ENCODE data around the gene FAM168A.

The FAM168A gene

GRCh38 chr11:73597956-73598718 lies at the start of gene FAM168A:
FAM168A (minus strand) TSS chr11:73598112; CDS start chr11:73468474, 129,638 bp downstream.
- peak; percentile 88 to 90 for DNase-seq (ENCODE audit: low read depth in 2 of 2)

- peak; percentile 81 to 88 for DNase-seq (ENCODE audit: low read depth in 2 of 2)
Measured at GRCh38 chr11:73647459-73648100, 49.7 kb upstream of the FAM168A start.

- no peak for DNase-seq (ENCODE audit: low read depth in 2 of 2)
Measured at GRCh38 chr11:73645972-73646631, 48.2 kb upstream of the FAM168A start, which contains the start of gene PLEKHB1. PLEKHB1 (plus strand) TSS chr11:73646581; CDS start chr11:73646609, 28 bp downstream.

- no peak for DNase-seq (ENCODE audit: low read depth in 2 of 2)
Measured at GRCh38 chr11:73645121-73645969, 47.4 kb upstream of the FAM168A start.

GRCh38 chr11:73641668-73642067 lies 43.8 kb upstream of the FAM168A start:
- DNase-seq (ENCODE audit: low read depth in 2 of 2) = no peak

- DNase-seq (ENCODE audit: low read depth in 2 of 2) = no peak
Measured at GRCh38 chr11:73640592-73640991, 42.7 kb upstream of the FAM168A start.

GRCh38 chr11:73637012-73637411 lies 39.1 kb upstream of the FAM168A start:
- DNase-seq (ENCODE audit: low read depth in 2 of 2) = no peak

- DNase-seq (ENCODE audit: low read depth in 2 of 2) = no peak
Measured at GRCh38 chr11:73636249-73636648, 38.3 kb upstream of the FAM168A start.

- DNase-seq (ENCODE audit: low read depth in 2 of 2) = no peak
Measured at GRCh38 chr11:73635721-73636120, 37.8 kb upstream of the FAM168A start.

- no peak for DNase-seq (ENCODE audit: low read depth in 2 of 2)
Measured at GRCh38 chr11:73633999-73634398, 36.1 kb upstream of the FAM168A start.

GRCh38 chr11:73632996-73633395 lies 35.1 kb upstream of the FAM168A start:
- DNase-seq (ENCODE audit: low read depth in 2 of 2) = no peak

GRCh38 chr11:73629907-73630306 lies 32.0 kb upstream of the FAM168A start:
- DNase-seq (ENCODE audit: low read depth in 2 of 2) = no peak

GRCh38 chr11:73625696-73626318 lies 27.9 kb upstream of the FAM168A start:
- DNase-seq (ENCODE audit: low read depth in 2 of 2) = peak; percentile 55 to 65

GRCh38 chr11:73623686-73624085 lies 25.8 kb upstream of the FAM168A start:
- DNase-seq (ENCODE audit: low read depth in 2 of 2) = no peak

- DNase-seq (ENCODE audit: low read depth in 2 of 2) = no peak
Measured at GRCh38 chr11:73622926-73623593, 25.1 kb upstream of the FAM168A start.

GRCh38 chr11:73614591-73614990 lies 16.7 kb upstream of the FAM168A start:
- DNase-seq (ENCODE audit: low read depth in 2 of 2) = no peak

- DNase-seq (ENCODE audit: low read depth in 2 of 2) = no peak
Measured at GRCh38 chr11:73612601-73613140, 14.8 kb upstream of the FAM168A start.

- DNase-seq (ENCODE audit: low read depth in 2 of 2) = no peak
Measured at GRCh38 chr11:73598719-73599379, 937 bp upstream of the FAM168A start.

- no peak for DNase-seq (ENCODE audit: low read depth in 2 of 2)
Measured at GRCh38 chr11:73597336-73597955, 466 bp downstream of the FAM168A start.
